Endothelial cell (in vitro differentiated cells): ENCODE results near the gene SP3. TPM values are rescaled to one million over a fixed set of nuclear protein-coding genes. Genes with fewer than 3 reads are reported as not detected.

Source experiments
- DNase-seq: peaks from one replicate; pipeline ENCODE4 v3.0.0; 2021; ENCODE audit warnings: low spot score
- H3K27ac Mint-ChIP-seq: one replicate; pipeline ENCODE4 v1.8.0; 2021; ENCODE audit warnings: mixed read lengths, inconsistent platforms; ENCODE audit not compliant: unreplicated experiment
- H3K27me3 Mint-ChIP-seq: one replicate; pipeline ENCODE4 v1.8.0; 2021; ENCODE audit warnings: mild to moderate bottlenecking, moderate library complexity, mixed read lengths, inconsistent platforms; ENCODE audit not compliant: unreplicated experiment
- H3K36me3 Mint-ChIP-seq: one replicate; pipeline ENCODE4 v1.8.0; 2021; ENCODE audit warnings: mild to moderate bottlenecking, low read depth, mixed read lengths, inconsistent platforms; ENCODE audit not compliant: unreplicated experiment
- H3K4me1 Mint-ChIP-seq: one replicate; pipeline ENCODE4 v1.8.0; 2021; ENCODE audit warnings: mild to moderate bottlenecking, mixed read lengths, inconsistent platforms; ENCODE audit not compliant: unreplicated experiment
- H3K4me3 Mint-ChIP-seq: one replicate; pipeline ENCODE4 v1.8.0; 2021; ENCODE audit warnings: mild to moderate bottlenecking, mixed read lengths, inconsistent platforms; ENCODE audit not compliant: unreplicated experiment
- H3K9me3 Mint-ChIP-seq: one replicate; pipeline ENCODE4 v1.8.0; 2021; ENCODE audit warnings: mixed read lengths, inconsistent platforms; ENCODE audit not compliant: unreplicated experiment
- total RNA-seq: library from RNA; stranded (reverse); fragmentation: NEBNext Ultra II Directional; extraction: Animal tissue kit (Norgen Biotek cat#: 25700); gene quantifications from one replicate; pipeline ENCODE4 v1.2.1, GENCODE V29; 2021; ENCODE audit not compliant: unreplicated experiment
- TF ChIP-seq, protein P1 (sequence below): fragments of 200-600 bp; sonication (generic); IDR thresholded peaks from one replicate; pipeline ENCODE4 v1.5.0; 2021; ENCODE audit warnings: antibody characterized with exemption; ENCODE audit not compliant: unreplicated experiment

SP3 gene
- total RNA-seq, 1 donor from 2014 or later = 76.2 TPM

DNA sequence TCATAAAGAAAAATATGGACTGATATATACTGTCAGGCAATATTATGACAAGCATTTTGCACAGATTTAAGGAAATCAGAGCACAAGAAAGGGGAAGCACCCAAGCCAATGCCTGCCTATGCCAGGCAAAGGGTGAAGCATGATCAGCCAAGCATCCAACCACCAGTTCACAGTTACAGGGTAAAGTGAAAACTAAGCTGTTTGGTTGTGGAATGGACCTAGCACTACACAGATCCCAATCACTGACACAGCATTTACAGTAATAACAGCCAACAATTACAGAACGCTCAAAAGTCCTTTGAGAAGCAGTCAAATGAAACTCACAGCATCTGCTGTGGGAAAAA lies 90.3 kb downstream of the SP3 start:
- Mint-ChIP-seq H3K4me1 (peaks cover 24% of the 10 kb centered on the region), H3K4me3 (no peak overlapping the region), H3K36me3 (peaks cover 3% of the 10 kb centered on the region), H3K9me3 (no peaks in the 10 kb centered on the region), H3K27me3 (no peaks in the 10 kb centered on the region), H3K27ac (no peak overlapping the region)
- TF ChIP-seq, protein P1, sequence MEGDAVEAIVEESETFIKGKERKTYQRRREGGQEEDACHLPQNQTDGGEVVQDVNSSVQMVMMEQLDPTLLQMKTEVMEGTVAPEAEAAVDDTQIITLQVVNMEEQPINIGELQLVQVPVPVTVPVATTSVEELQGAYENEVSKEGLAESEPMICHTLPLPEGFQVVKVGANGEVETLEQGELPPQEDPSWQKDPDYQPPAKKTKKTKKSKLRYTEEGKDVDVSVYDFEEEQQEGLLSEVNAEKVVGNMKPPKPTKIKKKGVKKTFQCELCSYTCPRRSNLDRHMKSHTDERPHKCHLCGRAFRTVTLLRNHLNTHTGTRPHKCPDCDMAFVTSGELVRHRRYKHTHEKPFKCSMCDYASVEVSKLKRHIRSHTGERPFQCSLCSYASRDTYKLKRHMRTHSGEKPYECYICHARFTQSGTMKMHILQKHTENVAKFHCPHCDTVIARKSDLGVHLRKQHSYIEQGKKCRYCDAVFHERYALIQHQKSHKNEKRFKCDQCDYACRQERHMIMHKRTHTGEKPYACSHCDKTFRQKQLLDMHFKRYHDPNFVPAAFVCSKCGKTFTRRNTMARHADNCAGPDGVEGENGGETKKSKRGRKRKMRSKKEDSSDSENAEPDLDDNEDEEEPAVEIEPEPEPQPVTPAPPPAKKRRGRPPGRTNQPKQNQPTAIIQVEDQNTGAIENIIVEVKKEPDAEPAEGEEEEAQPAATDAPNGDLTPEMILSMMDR = no peak
- DNase-seq = no peak

DNA sequence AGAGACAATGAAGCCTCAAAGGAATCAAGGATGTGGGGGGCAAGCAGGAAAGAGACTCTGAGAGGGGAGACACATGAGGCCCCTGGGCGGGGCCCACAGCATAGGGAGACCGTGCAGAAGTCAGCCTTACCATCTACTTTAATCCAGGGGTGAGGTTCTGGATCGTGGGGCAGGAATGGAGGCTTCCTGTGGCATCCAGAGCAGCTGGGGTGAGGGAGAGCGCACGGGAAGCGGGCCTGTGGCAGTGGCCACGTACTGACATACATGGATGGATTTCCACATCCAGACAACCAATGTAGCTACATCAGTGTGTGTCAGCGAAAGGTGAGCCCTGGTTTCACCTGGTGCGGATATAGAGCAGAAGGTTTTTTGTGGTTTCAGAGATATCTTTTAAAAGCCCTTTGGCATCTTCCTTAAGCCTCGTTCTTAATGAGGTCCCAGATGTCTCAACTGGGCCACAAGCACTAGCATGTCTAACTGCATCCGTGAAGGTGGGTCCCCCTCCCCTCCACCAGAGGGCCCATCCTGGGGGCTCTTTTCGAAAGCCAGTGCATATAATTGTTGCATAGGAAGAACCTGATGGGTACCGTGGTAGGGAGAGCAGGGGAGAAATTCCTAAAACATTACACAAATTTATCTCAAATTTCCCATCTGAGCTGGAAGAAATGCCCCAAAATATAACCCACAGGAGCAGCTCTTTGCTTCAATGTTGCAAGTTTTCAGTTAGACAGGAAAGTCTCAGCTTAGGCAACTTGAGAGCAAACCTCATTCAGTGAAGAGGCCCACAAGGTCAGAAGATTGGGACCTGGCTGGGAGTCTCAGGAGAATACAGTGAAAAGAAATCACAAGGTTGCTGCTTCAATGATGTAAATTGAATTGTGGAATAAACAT lies 90.9 kb downstream of the SP3 start:
- Mint-ChIP-seq H3K27ac (no peak overlapping the region), H3K27me3 (no peaks in the 10 kb centered on the region), H3K4me1 (peaks cover 24% of the 10 kb centered on the region), H3K9me3 (no peaks in the 10 kb centered on the region), H3K36me3 (peaks cover 3% of the 10 kb centered on the region), H3K4me3 (no peak overlapping the region)
- DNase-seq = no peak
- TF ChIP-seq, protein P1 = no peak

DNA sequence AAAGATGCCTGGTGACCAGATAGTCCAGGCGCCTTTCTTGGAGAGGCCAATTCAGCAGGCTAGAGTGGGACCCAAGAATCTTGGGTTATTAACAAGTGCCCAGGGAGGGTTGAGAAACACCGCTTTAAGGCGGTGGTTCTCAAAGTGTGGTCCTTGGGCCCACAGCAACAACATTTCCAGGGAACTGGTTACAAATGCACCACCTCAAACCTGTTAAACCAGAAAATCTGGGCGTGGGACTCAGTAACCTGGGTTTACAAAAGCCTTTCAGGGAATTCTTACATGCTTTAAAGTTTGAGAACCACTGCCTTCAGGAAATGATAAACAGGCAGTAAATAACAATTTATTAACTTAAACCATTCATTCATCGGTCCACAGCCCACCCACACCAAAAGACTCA lies 92.5 kb downstream of the SP3 start:
- DNase-seq = no peak
- Mint-ChIP-seq H3K4me3 (no peak overlapping the region), H3K27me3 (no peaks in the 10 kb centered on the region), H3K9me3 (no peaks in the 10 kb centered on the region), H3K27ac (no peak overlapping the region), H3K36me3 (peaks cover 3% of the 10 kb centered on the region), H3K4me1 (peaks cover 24% of the 10 kb centered on the region)
- TF ChIP-seq, protein P1 = no peak

DNA sequence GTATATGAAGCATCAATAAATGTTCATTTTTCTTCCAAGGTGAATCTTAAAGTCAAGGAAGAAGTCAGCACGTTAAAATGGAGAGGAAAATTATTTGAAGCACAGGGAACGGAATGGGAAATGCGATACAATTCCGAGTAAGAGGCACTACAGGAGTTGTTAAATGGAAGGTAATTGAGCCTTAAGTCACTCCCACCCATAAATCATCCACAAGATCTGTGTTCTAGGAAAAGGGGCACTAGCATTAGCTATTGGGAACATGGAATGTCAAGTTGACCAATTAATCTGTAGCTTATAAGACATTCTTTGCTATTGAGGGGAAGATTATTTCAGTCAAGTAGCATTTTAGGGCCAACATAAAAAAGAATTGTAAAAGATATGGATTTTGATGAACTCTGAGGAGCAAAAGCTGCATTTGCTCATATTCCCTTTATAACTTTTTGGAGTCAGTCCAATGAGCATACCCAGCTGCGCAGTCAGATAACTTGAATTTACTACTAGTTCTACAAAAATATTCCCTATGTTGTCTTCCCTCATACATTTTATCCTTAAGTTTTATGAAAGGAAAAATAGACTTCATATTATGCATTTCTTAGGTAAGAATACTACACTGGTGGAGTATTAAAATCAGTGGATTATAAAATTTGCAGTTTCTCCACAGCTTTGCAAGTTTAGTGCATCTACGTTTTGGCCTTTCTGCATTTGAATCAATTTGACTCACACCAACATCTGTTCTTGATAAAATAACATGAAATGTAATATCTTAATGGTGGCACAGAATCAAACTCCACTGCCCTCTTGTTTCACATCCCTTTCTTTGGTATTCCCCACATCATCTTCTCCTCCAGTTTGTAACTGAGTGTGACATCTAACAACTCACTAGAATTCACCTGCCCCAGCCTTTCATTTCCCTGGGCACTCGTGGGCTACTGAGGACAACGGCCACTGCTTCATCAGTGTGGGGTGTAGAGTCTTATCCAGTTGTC lies 95.6 kb downstream of the SP3 start:
- peaks cover 20% of the 10 kb centered on the region for H3K4me1 Mint-ChIP-seq
- H3K4me3 Mint-ChIP-seq = no peak overlapping the region
- TF ChIP-seq, protein P1 = no peak
- no peak for DNase-seq
- no peak overlapping the region for H3K27ac Mint-ChIP-seq
- H3K9me3 Mint-ChIP-seq = no peaks in the 10 kb centered on the region
- H3K36me3 Mint-ChIP-seq = no peaks in the 10 kb centered on the region
- no peaks in the 10 kb centered on the region for H3K27me3 Mint-ChIP-seq

DNA sequence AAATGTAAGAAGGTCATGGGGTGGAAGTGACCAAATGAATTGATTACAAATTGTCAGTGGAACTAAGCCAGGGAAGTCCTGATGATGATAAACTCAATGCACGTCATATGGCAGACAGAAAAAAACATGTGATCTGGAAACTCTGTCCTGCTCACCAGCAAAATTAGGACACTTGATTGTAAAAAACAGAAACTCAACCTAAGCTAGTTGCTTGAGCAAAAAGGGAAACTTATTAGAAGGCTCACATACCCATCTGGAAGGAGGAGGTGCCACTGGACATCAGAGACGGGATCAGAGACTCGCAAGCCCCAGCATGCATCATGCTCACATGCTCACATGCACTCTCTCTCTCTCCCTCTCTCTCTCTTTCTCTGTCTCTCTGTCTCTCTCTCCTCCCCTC lies 96.8 kb downstream of the SP3 start:
- no peak for DNase-seq
- H3K36me3 Mint-ChIP-seq = no peaks in the 10 kb centered on the region
- H3K4me1 Mint-ChIP-seq = peaks cover 9% of the 10 kb centered on the region
- no peaks in the 10 kb centered on the region for H3K9me3 Mint-ChIP-seq
- TF ChIP-seq, protein P1 = no peak
- no peak overlapping the region for H3K4me3 Mint-ChIP-seq
- no peaks in the 10 kb centered on the region for H3K27me3 Mint-ChIP-seq
- no peak overlapping the region for H3K27ac Mint-ChIP-seq
